MM.1S (cell line): Measurements from ENCODE around the gene NRXN3.

Source experiments
- CTCF ChIP-seq: fragments of 300-600 bp; sonication (generic); IDR thresholded peaks from 2 replicates; pipeline ENCODE4 v1.5.1; 2016; ENCODE audit warnings: antibody characterized with exemption, low read length, mixed read lengths
- EZH2 ChIP-seq: fragments of 300-600 bp; sonication (generic); optimal IDR thresholded peaks from 2 replicates; pipeline ENCODE3; 2017; ENCODE audit warnings: low read depth, mild to moderate bottlenecking, antibody characterized with exemption, low read length, mixed read lengths

- TF ChIP-seq CTCF: no peak
- no peak for TF ChIP-seq EZH2
Measured at GRCh38 chr14:78683981-78684380, 513.8 kb downstream of the NRXN3 start.
